NB4 (cell line): ENCODE measurements around the gene MECR.

Source experiments
- POLR2A ChIP-seq: IDR thresholded peaks from 2 replicates; pipeline ENCODE4 v1.6.1; 2011; ENCODE audit warnings: mild to moderate bottlenecking; ENCODE audit not compliant: insufficient read length; ENCODE audit errors: extremely low read depth
- TF ChIP-seq, protein P1 (sequence below): IDR thresholded peaks from one replicate; pipeline ENCODE4 v1.5.1; 2012; ENCODE audit warnings: low read depth, low read length
- TF ChIP-seq, protein P2 (sequence below): IDR thresholded peaks from 2 replicates; pipeline ENCODE4 v1.6.1; 2011; ENCODE audit warnings: low read depth, low read length

DNA sequence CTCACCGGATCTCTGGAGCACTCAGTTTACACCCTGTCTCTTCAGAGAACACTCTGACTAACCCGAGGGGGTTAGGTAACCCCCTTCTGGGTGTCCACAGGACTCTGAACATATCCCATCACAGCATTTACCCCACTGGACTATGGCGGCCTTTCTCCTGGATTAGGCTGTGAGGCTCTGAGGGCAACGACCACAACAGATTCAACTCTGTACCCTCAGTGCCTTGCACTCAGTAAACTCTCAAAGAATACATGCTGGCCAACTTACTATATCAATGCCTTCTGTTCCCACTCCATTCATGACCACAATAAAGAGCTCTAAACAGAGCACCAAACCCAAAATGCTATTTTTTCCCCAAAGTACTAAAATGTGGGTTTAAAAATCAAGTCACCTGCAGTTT lies 5.4 kb downstream of the MECR start:
- TF ChIP-seq, protein P1, sequence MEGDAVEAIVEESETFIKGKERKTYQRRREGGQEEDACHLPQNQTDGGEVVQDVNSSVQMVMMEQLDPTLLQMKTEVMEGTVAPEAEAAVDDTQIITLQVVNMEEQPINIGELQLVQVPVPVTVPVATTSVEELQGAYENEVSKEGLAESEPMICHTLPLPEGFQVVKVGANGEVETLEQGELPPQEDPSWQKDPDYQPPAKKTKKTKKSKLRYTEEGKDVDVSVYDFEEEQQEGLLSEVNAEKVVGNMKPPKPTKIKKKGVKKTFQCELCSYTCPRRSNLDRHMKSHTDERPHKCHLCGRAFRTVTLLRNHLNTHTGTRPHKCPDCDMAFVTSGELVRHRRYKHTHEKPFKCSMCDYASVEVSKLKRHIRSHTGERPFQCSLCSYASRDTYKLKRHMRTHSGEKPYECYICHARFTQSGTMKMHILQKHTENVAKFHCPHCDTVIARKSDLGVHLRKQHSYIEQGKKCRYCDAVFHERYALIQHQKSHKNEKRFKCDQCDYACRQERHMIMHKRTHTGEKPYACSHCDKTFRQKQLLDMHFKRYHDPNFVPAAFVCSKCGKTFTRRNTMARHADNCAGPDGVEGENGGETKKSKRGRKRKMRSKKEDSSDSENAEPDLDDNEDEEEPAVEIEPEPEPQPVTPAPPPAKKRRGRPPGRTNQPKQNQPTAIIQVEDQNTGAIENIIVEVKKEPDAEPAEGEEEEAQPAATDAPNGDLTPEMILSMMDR = no peak
- TF ChIP-seq POLR2A = no peak
- TF ChIP-seq, protein P2, sequence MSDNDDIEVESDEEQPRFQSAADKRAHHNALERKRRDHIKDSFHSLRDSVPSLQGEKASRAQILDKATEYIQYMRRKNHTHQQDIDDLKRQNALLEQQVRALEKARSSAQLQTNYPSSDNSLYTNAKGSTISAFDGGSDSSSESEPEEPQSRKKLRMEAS = no peak
